ENCODE measurements around the gene NEO1. TPM values are rescaled to one million over a fixed set of nuclear protein-coding genes. Genes with fewer than 3 reads are reported as not detected.

NEO1 gene
- total RNA-seq, 1 donor = 55.4 TPM

- TF ChIP-seq CTCF (IDR thresholded peaks at IDR 0.05; ENCODE audit: extremely low read depth, low read depth, low read length) = no peak
- Histone ChIP-seq H3K79me2 (ENCODE audit: insufficient read depth, low read length) (no peaks in the 10 kb centered on the region), H3K36me3 (ENCODE audit: insufficient read depth, low read length) (no peaks in the 10 kb centered on the region), H3K27ac (ENCODE audit: low read depth, low read length) (no peak overlapping the region), H4K20me1 (ENCODE audit: insufficient read depth, low read length) (no peaks in the 10 kb centered on the region), H3K4me2 (ENCODE audit: insufficient read depth, low read length) (no peak overlapping the region), H3K4me1 (ENCODE audit: insufficient read depth, low read length) (no peaks in the 10 kb centered on the region), H2AFZ (ENCODE audit: low read length) (no peak overlapping the region), H3K27me3 (ENCODE audit: insufficient read depth, low read length) (peaks cover 14% of the 10 kb centered on the region), H3K4me3 (ENCODE audit: insufficient read depth, low read length) (no peak overlapping the region), H3K9me3 (ENCODE audit: low read depth, low read length) (no peaks in the 10 kb centered on the region)
- DNase-seq (ENCODE audit: insufficient read length, low spot score, missing footprints) = no peak
Measured at GRCh38 chr15:73034221-73034620, 18.0 kb upstream of the NEO1 start.

- no peak overlapping the region for H3K4me2 ChIP-seq (ENCODE audit: insufficient read depth, low read length)
- no peaks in the 10 kb centered on the region for H3K9me3 ChIP-seq (ENCODE audit: low read depth, low read length)
- H3K27ac ChIP-seq (ENCODE audit: low read depth, low read length) = no peak overlapping the region
- no peak overlapping the region for H3K4me3 ChIP-seq (ENCODE audit: insufficient read depth, low read length)
- peaks cover 12% of the 10 kb centered on the region for H3K27me3 ChIP-seq (ENCODE audit: insufficient read depth, low read length)
- DNase-seq (ENCODE audit: insufficient read length, low spot score, missing footprints) = no peak
- no peaks in the 10 kb centered on the region for H3K4me1 ChIP-seq (ENCODE audit: insufficient read depth, low read length)
- H3K79me2 ChIP-seq (ENCODE audit: insufficient read depth, low read length) = no peaks in the 10 kb centered on the region
- no peak overlapping the region for H2AFZ ChIP-seq (ENCODE audit: low read length)
- TF ChIP-seq CTCF (IDR thresholded peaks at IDR 0.05; ENCODE audit: extremely low read depth, low read depth, low read length) = no peak
- H3K36me3 ChIP-seq (ENCODE audit: insufficient read depth, low read length) = no peaks in the 10 kb centered on the region
- H4K20me1 ChIP-seq (ENCODE audit: insufficient read depth, low read length) = no peaks in the 10 kb centered on the region
Measured at GRCh38 chr15:73035221-73035620, 17.0 kb upstream of the NEO1 start.

- Histone ChIP-seq H3K4me3 (ENCODE audit: insufficient read depth, low read length) (no peak overlapping the region), H3K27me3 (ENCODE audit: insufficient read depth, low read length) (peaks cover 12% of the 10 kb centered on the region), H3K79me2 (ENCODE audit: insufficient read depth, low read length) (no peaks in the 10 kb centered on the region), H2AFZ (ENCODE audit: low read length) (no peak overlapping the region), H4K20me1 (ENCODE audit: insufficient read depth, low read length) (no peaks in the 10 kb centered on the region), H3K4me1 (ENCODE audit: insufficient read depth, low read length) (no peaks in the 10 kb centered on the region), H3K4me2 (ENCODE audit: insufficient read depth, low read length) (no peak overlapping the region), H3K36me3 (ENCODE audit: insufficient read depth, low read length) (no peaks in the 10 kb centered on the region), H3K27ac (ENCODE audit: low read depth, low read length) (no peak overlapping the region), H3K9me3 (ENCODE audit: low read depth, low read length) (no peaks in the 10 kb centered on the region)
- TF ChIP-seq CTCF (IDR thresholded peaks at IDR 0.05; ENCODE audit: extremely low read depth, low read depth, low read length) = no peak
- no peak for DNase-seq (ENCODE audit: insufficient read length, low spot score, missing footprints)
Measured at GRCh38 chr15:73038220-73038619, 14.0 kb upstream of the NEO1 start.

GRCh38 chr15:73046073-73046472 is 6.2 kb upstream of the NEO1 start:
- DNase-seq (ENCODE audit: insufficient read length, low spot score, missing footprints) = no peak

More at GRCh38 chr15:73046073-73046472, 6.2 kb upstream of the NEO1 start:
- Histone ChIP-seq H3K4me2 (ENCODE audit: insufficient read depth, low read length) (no peak overlapping the region), H3K4me1 (ENCODE audit: insufficient read depth, low read length) (no peaks in the 10 kb centered on the region), H3K9me3 (ENCODE audit: low read depth, low read length) (no peaks in the 10 kb centered on the region), H2AFZ (ENCODE audit: low read length) (no peak overlapping the region), H3K27me3 (ENCODE audit: insufficient read depth, low read length) (peaks cover 33% of the 10 kb centered on the region), H3K4me3 (ENCODE audit: insufficient read depth, low read length) (no peak overlapping the region), H3K27ac (ENCODE audit: low read depth, low read length) (no peak overlapping the region), H3K36me3 (ENCODE audit: insufficient read depth, low read length) (no peaks in the 10 kb centered on the region), H3K79me2 (ENCODE audit: insufficient read depth, low read length) (no peaks in the 10 kb centered on the region), H4K20me1 (ENCODE audit: insufficient read depth, low read length) (no peaks in the 10 kb centered on the region)
- TF ChIP-seq CTCF (IDR thresholded peaks at IDR 0.05; ENCODE audit: extremely low read depth, low read depth, low read length) = no peak

All from osteoblast (primary cell).